Tibial nerve (tissue), 4 donors: Measurements from ENCODE around the gene AXIN1.

Source experiments
- CTCF ChIP-seq, 5 experiments: fragments of 200-600 bp in 3 of 5; fragments of 450-650 bp in 2 of 5; sonication (generic) in 3 of 5; IDR thresholded peaks; one replicate each; pipeline ENCODE4 v1.5.1; 2016 to 2019; ENCODE audit warnings: antibody characterized with exemption in 5 of 5, mild to moderate bottlenecking in 3 of 5, moderate library complexity in 2 of 5
- EP300 ChIP-seq, 2 donors: sonication (generic); formaldehyde crosslinking; IDR thresholded peaks; one replicate each; pipeline ENCODE4 v1.6.1; 2017; ENCODE audit warnings: antibody characterized with exemption in 2 of 2, mild to moderate bottlenecking in 1 of 2
- POLR2A ChIP-seq, 2 donors: fragments of 450-650 bp; IDR thresholded peaks; one replicate each; pipeline ENCODE4 v1.6.1; 2017; ENCODE audit warnings: antibody characterized with exemption in 2 of 2, mild to moderate bottlenecking in 2 of 2, moderate library complexity in 2 of 2

GRCh38 chr16:337437-337836 lies 15.1 kb downstream of the AXIN1 start:
- TF ChIP-seq CTCF (IDR thresholded peaks at IDR 0.05) (no peak), POLR2A (IDR thresholded peaks at IDR 0.05) (no peak), EP300 (IDR thresholded peaks at IDR 0.05) (no peak)
